PC-9 (cell line): Measurements from ENCODE around the gene EXOC4. TPM values are rescaled to one million over a fixed set of nuclear protein-coding genes. Genes with fewer than 3 reads are reported as not detected.

ENCODE experiments used
- BruUV-seq: library from RNA; stranded (reverse); fragments of 400-500 nt; replicated peaks from 2 replicates; lab custom pipeline; 2021; lab: Mats Ljungman, UMichigan
- CTCF ChIA-PET: fragments of 300-600 bp; sonication (Branson Sonifier 250); formaldehyde crosslinking; loops from one replicate; lab custom pipeline; 2022; ENCODE audit warnings: antibody characterized with exemption; lab: Charles Lee
- POLR2A ChIA-PET: fragments of 300-600 bp; sonication (Branson Sonifier 250); formaldehyde crosslinking; loops from one replicate; lab custom pipeline; 2022; ENCODE audit warnings: antibody characterized with exemption; ENCODE audit not compliant: unreplicated experiment; lab: Charles Lee
- DNase-seq, 2 experiments: peaks; one replicate each; pipeline versions ENCODE4 v3.0.0 to v3.0.0-alpha.2; 2015 to 2022; ENCODE audit warnings: mixed read lengths in 1 of 2
- H2AFZ ChIP-seq: fragments of 200-600 bp; sonication (generic); 2 replicates; pipeline ENCODE4 v1.8.1; 2017; ENCODE audit warnings: antibody characterized with exemption
- H3F3A ChIP-seq: fragments of 200-600 bp; sonication (generic); 2 replicates; pipeline ENCODE4 v1.8.1; 2017; ENCODE audit warnings: antibody characterized with exemption, mild to moderate bottlenecking, low read depth; ENCODE audit not compliant: insufficient read depth
- H3K27ac ChIP-seq: fragments of 200-600 bp; sonication (generic); 2 replicates; pipeline ENCODE4 v1.6.1; 2016; ENCODE audit warnings: mixed run types
- H3K27me3 ChIP-seq: fragments of 200-600 bp; sonication (generic); 2 replicates; pipeline ENCODE4 v1.6.1; 2016; ENCODE audit warnings: low read depth, mixed run types; ENCODE audit not compliant: insufficient read depth
- H3K36me3 ChIP-seq: fragments of 200-600 bp; sonication (generic); 2 replicates; pipeline ENCODE4 v1.6.1; 2016; ENCODE audit warnings: low read depth, mixed run types
- H3K4me1 ChIP-seq: fragments of 200-600 bp; sonication (generic); replicated peaks from 2 replicates; pipeline ENCODE4 v1.6.1; 2016; ENCODE audit warnings: mixed run types; ENCODE audit not compliant: insufficient read depth
- H3K4me2 ChIP-seq: fragments of 200-600 bp; sonication (generic); 2 replicates; pipeline ENCODE4 v1.6.1; 2017; ENCODE audit warnings: mixed run types
- H3K4me3 ChIP-seq: fragments of 200-600 bp; sonication (generic); 2 replicates; pipeline ENCODE4 v1.6.1; 2016; ENCODE audit warnings: mixed run types
- H3K79me2 ChIP-seq: fragments of 200-600 bp; sonication (generic); 2 replicates; pipeline ENCODE4 v1.6.1; 2017; ENCODE audit warnings: low read depth, mixed run types
- H3K9me2 ChIP-seq: fragments of 200-600 bp; sonication (generic); 2 replicates; pipeline ENCODE4 v1.8.1; 2017; ENCODE audit warnings: mild to moderate bottlenecking; ENCODE audit not compliant: insufficient read depth
- H3K9me3 ChIP-seq: fragments of 200-600 bp; sonication (generic); 2 replicates; pipeline ENCODE4 v1.8.1; 2016; ENCODE audit warnings: low read depth; ENCODE audit not compliant: insufficient read depth
- H4K20me1 ChIP-seq: fragments of 200-600 bp; sonication (generic); 2 replicates; pipeline ENCODE4 v1.8.1; 2017; ENCODE audit not compliant: insufficient read depth
- CTCF ChIP-seq: fragments of 200-600 bp; sonication (generic); conservative IDR thresholded peaks from 2 replicates; pipeline ENCODE4 v1.6.1; 2017; ENCODE audit warnings: mixed run types, antibody characterized with exemption, mild to moderate bottlenecking, moderate library complexity
- EZH2 ChIP-seq: fragments of 200-600 bp; sonication (generic); IDR thresholded peaks from 2 replicates; pipeline ENCODE4 v1.8.0; 2017; ENCODE audit warnings: antibody characterized with exemption, low read depth
- intact Hi-C: fragments of 100-400 bp; cut with micrococcal nuclease; formaldehyde crosslinking; loops from one replicate; pipeline ENCODE4 v1.10.0; 2022; ENCODE audit not compliant: unreplicated experiment
- total RNA-seq: library from RNA; stranded (reverse); gene quantifications from 2 replicates; pipeline ENCODE4 v1.2.3, GENCODE V29; 2021

EXOC4 gene
- total RNA-seq, 1 experiment from 2014 or later, result 101 TPM

DNA sequence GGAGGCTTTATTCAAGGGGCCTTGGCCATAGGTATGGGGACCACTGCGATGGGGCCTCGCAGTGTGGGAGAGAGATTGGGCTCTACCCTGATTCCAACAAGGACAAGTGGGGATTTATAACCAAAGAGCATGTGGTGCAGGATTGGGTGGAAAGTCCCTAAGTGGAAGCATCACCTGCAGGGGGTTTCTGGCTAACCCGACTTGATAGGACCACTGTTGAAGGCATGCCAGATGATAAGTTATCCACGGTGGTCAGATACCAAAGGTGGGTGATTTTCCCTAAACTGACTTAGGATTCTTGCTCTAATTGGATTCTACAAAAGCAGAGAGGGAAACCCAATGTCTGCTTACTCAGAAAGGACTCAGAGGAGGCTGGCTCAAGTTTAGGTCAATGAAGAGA, 444.7 kb downstream of the EXOC4 start:
- Histone ChIP-seq H3K79me2 (no peaks in the 10 kb centered on the region), H3K9me2 (no peaks in the 10 kb centered on the region), H3K27ac (no peak overlapping the region), H2AFZ (no peak overlapping the region), H3K36me3 (no peaks in the 10 kb centered on the region), H3K4me2 (no peak overlapping the region), H3K4me3 (no peak overlapping the region), H3F3A (no peaks in the 10 kb centered on the region), H4K20me1 (no peaks in the 10 kb centered on the region), H3K9me3 (no peaks in the 10 kb centered on the region), H3K4me1 (no peaks in the 10 kb centered on the region), H3K27me3 (no peaks in the 10 kb centered on the region)
- TF ChIP-seq CTCF, result no peak
- TF ChIP-seq EZH2, result no peak
- DNase-seq, result no peak
- intact Hi-C loops, result no loop called here
- ChIA-PET CTCF (no interaction called here), POLR2A (no interaction called here)
- BruUV-seq, result no TSS peak

DNA sequence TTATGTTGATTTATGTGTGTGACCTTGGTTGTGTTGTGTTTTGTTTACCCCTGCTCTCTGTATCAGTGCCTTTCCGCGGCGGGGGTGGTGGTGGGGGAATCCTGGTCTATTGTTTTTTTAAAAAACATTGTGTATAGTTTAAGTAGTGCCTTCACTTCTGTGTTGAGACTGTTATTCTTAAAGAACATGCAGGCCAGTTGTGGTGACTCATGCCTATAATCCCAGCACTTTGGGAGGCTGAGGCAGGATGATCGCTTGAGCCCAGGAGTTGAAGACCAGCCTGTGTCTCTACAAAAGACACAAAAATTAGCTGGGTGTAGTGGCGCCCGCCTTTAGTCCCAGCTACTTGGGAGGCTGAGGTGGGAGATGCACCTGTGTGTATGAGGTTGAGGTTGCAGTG, 445.2 kb downstream of the EXOC4 start:
- no peak for DNase-seq
- H3K4me2 ChIP-seq, result no peak overlapping the region
- H3K4me1 ChIP-seq, result no peaks in the 10 kb centered on the region
- no peaks in the 10 kb centered on the region for H3K9me2 ChIP-seq
- no peak for TF ChIP-seq CTCF
- no peak for TF ChIP-seq EZH2
- ChIA-PET CTCF (no interaction called here), POLR2A (no interaction called here)
- H3K4me3 ChIP-seq, result no peak overlapping the region
- BruUV-seq, result no TSS peak
- H3K9me3 ChIP-seq, result no peaks in the 10 kb centered on the region
- H3F3A ChIP-seq, result no peaks in the 10 kb centered on the region
- H3K36me3 ChIP-seq, result no peaks in the 10 kb centered on the region
- intact Hi-C loops, result no loop called here
- H3K27me3 ChIP-seq, result no peaks in the 10 kb centered on the region
- H2AFZ ChIP-seq, result no peak overlapping the region
- H3K27ac ChIP-seq, result no peak overlapping the region
- no peaks in the 10 kb centered on the region for H4K20me1 ChIP-seq
- H3K79me2 ChIP-seq, result no peaks in the 10 kb centered on the region

GRCh38 chr7:133699386-133699785, 446.5 kb downstream of the EXOC4 start:
- ChIA-PET POLR2A (no interaction called here), CTCF (no interaction called here)
- intact Hi-C loops, result no loop called here

More at GRCh38 chr7:133699386-133699785, 446.5 kb downstream of the EXOC4 start:
- Histone ChIP-seq H3F3A (no peaks in the 10 kb centered on the region), H2AFZ (no peak overlapping the region), H3K9me3 (no peaks in the 10 kb centered on the region), H4K20me1 (no peaks in the 10 kb centered on the region), H3K27me3 (no peaks in the 10 kb centered on the region), H3K4me1 (no peaks in the 10 kb centered on the region), H3K27ac (no peak overlapping the region), H3K36me3 (no peaks in the 10 kb centered on the region), H3K4me3 (no peak overlapping the region), H3K9me2 (no peaks in the 10 kb centered on the region), H3K4me2 (no peak overlapping the region), H3K79me2 (no peaks in the 10 kb centered on the region)
- DNase-seq, result no peak
- TF ChIP-seq CTCF (no peak), EZH2 (no peak)
- no TSS peak for BruUV-seq
